Measurements from ENCODE around the gene ERC1. TPM values are rescaled to one million over a fixed set of nuclear protein-coding genes. Genes with fewer than 3 reads are reported as not detected.
"Not testable (repeated sequence)": the region's sequence is repeated elsewhere in the genome, so short reads cannot be mapped to it uniquely, and the experiment has no call there.

The ERC1 gene
- polyA plus RNA-seq, 1 donor from 2014 or later: 7.1 TPM

DNA sequence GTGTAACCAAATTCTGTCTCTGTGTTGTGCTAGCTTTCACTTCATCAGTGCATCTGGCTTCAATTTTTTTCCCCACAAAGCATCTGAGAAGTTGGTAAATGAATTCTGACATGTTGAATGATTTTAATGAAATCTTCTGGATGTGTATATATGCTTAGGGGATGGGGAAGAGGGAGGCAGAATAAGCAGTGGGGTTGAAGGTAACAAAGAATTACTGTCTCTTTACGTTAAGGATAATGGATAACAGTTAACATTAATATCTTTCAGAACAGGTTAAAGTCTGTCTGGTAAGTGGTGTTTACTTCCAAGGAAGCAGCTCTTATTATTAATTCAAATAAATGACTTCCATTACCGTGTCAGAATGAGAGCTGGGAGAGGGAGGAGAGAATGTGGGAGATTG, 261.7 kb downstream of the ERC1 start:
- Histone ChIP-seq H3K36me3 (ENCODE audit: insufficient read depth, low read length) (no peaks in the 10 kb centered on the region), H3K27ac (ENCODE audit: low read length) (no peak overlapping the region), H2AFZ (ENCODE audit: low read depth, low read length) (no peak overlapping the region), H3K79me2 (replicated peaks; ENCODE audit: insufficient read depth, low read length) (no peaks in the 10 kb centered on the region), H3K4me3 (ENCODE audit: low read length) (no peak overlapping the region), H3K9ac (ENCODE audit: low read length) (no peak overlapping the region), H3F3A (ENCODE audit: insufficient read depth, low read length, poor library complexity, severe bottlenecking) (peaks cover 3% of the 10 kb centered on the region), H3K27me3 (ENCODE audit: insufficient read depth, low read depth, low read length) (no peaks in the 10 kb centered on the region), H4K20me1 (ENCODE audit: insufficient read depth) (no peaks in the 10 kb centered on the region), H3K9me3 (ENCODE audit: low read length) (no peaks in the 10 kb centered on the region), H3K9me2 (ENCODE audit: insufficient read depth, low read length) (no peaks in the 10 kb centered on the region), H3K4me2 (ENCODE audit: low read length) (no peak overlapping the region)
- no peak for TF ChIP-seq MXI1 (conservative IDR thresholded peaks at IDR 0.05; ENCODE audit: poor library complexity, severe bottlenecking)
- peak; percentile 82 for TF ChIP-seq POLR2AphosphoS5 (IDR thresholded peaks at IDR 0.05)

GRCh38 chr12:1255125-1255524, 264.1 kb downstream of the ERC1 start:
- H3K27me3 ChIP-seq (ENCODE audit: insufficient read depth, low read depth, low read length); H3K79me2 ChIP-seq (replicated peaks; ENCODE audit: insufficient read depth, low read length); H3K9me2 ChIP-seq (ENCODE audit: insufficient read depth, low read length): not testable (repeated sequence)

GRCh38 chr12:1255854-1256253, 264.8 kb downstream of the ERC1 start:
- not testable (repeated sequence) for H3K4me3 ChIP-seq (ENCODE audit: low read length); H3K9ac ChIP-seq (ENCODE audit: low read length); H4K20me1 ChIP-seq (ENCODE audit: insufficient read depth); H3K27me3 ChIP-seq (ENCODE audit: insufficient read depth, low read depth, low read length); H3K27ac ChIP-seq (ENCODE audit: low read length); H3K36me3 ChIP-seq (ENCODE audit: insufficient read depth, low read length); H3K9me2 ChIP-seq (ENCODE audit: insufficient read depth, low read length); H2AFZ ChIP-seq (ENCODE audit: low read depth, low read length); H3K9me3 ChIP-seq (ENCODE audit: low read length); H3K4me2 ChIP-seq (ENCODE audit: low read length); H3K79me2 ChIP-seq (replicated peaks; ENCODE audit: insufficient read depth, low read length); H3F3A ChIP-seq (ENCODE audit: insufficient read depth, low read length, poor library complexity, severe bottlenecking)

More at GRCh38 chr12:1255125-1255524, 264.1 kb downstream of the ERC1 start:
- H2AFZ ChIP-seq (ENCODE audit: low read depth, low read length); H3K36me3 ChIP-seq (ENCODE audit: insufficient read depth, low read length); H3K9me3 ChIP-seq (ENCODE audit: low read length); H3K27ac ChIP-seq (ENCODE audit: low read length); H4K20me1 ChIP-seq (ENCODE audit: insufficient read depth); H3K4me3 ChIP-seq (ENCODE audit: low read length); H3K9ac ChIP-seq (ENCODE audit: low read length); H3K4me2 ChIP-seq (ENCODE audit: low read length); H3F3A ChIP-seq (ENCODE audit: insufficient read depth, low read length, poor library complexity, severe bottlenecking): not testable (repeated sequence)

GRCh38 chr12:1256285-1256684, 265.3 kb downstream of the ERC1 start:
- H3F3A ChIP-seq (ENCODE audit: insufficient read depth, low read length, poor library complexity, severe bottlenecking): peaks cover 3% of the 10 kb centered on the region
- no peak overlapping the region for H3K4me3 ChIP-seq (ENCODE audit: low read length)
- H3K9me3 ChIP-seq (ENCODE audit: low read length): no peaks in the 10 kb centered on the region
- no peak overlapping the region for H2AFZ ChIP-seq (ENCODE audit: low read depth, low read length)
- no peaks in the 10 kb centered on the region for H4K20me1 ChIP-seq (ENCODE audit: insufficient read depth)
- no peaks in the 10 kb centered on the region for H3K9me2 ChIP-seq (ENCODE audit: insufficient read depth, low read length)
- peaks cover 5% of the 10 kb centered on the region for H3K36me3 ChIP-seq (ENCODE audit: insufficient read depth, low read length)
- H3K79me2 ChIP-seq (replicated peaks; ENCODE audit: insufficient read depth, low read length): no peaks in the 10 kb centered on the region
- H3K4me2 ChIP-seq (ENCODE audit: low read length): no peak overlapping the region
- no peak overlapping the region for H3K9ac ChIP-seq (ENCODE audit: low read length)
- no peak for TF ChIP-seq TAF1 (IDR thresholded peaks at IDR 0.05; ENCODE audit: low read depth)
- TF ChIP-seq POLR2AphosphoS5 (IDR thresholded peaks at IDR 0.05): no peak
- TF ChIP-seq RAD21 (conservative IDR thresholded peaks at IDR 0.05): no peak
- TF ChIP-seq MXI1 (conservative IDR thresholded peaks at IDR 0.05; ENCODE audit: poor library complexity, severe bottlenecking): no peak
- TF ChIP-seq EZH2 (IDR thresholded peaks at IDR 0.05; ENCODE audit: borderline replicate concordance, insufficient read depth, low read length, poor library complexity, severe bottlenecking): no peak
- no peak for TF ChIP-seq REST (IDR thresholded peaks at IDR 0.05; ENCODE audit: borderline replicate concordance)
- TF ChIP-seq EP300 (conservative IDR thresholded peaks at IDR 0.05; ENCODE audit: poor library complexity, severe bottlenecking): no peak
- no peak for TF ChIP-seq SMC3 (conservative IDR thresholded peaks at IDR 0.05; ENCODE audit: poor library complexity)
- TF ChIP-seq, protein P1, sequence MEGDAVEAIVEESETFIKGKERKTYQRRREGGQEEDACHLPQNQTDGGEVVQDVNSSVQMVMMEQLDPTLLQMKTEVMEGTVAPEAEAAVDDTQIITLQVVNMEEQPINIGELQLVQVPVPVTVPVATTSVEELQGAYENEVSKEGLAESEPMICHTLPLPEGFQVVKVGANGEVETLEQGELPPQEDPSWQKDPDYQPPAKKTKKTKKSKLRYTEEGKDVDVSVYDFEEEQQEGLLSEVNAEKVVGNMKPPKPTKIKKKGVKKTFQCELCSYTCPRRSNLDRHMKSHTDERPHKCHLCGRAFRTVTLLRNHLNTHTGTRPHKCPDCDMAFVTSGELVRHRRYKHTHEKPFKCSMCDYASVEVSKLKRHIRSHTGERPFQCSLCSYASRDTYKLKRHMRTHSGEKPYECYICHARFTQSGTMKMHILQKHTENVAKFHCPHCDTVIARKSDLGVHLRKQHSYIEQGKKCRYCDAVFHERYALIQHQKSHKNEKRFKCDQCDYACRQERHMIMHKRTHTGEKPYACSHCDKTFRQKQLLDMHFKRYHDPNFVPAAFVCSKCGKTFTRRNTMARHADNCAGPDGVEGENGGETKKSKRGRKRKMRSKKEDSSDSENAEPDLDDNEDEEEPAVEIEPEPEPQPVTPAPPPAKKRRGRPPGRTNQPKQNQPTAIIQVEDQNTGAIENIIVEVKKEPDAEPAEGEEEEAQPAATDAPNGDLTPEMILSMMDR (IDR thresholded peaks at IDR 0.05; ENCODE audit: poor library complexity, severe bottlenecking): no peak
- no peaks in the 10 kb centered on the region for H3K27me3 ChIP-seq (ENCODE audit: insufficient read depth, low read depth, low read length)
- H3K27ac ChIP-seq (ENCODE audit: low read length): no peak overlapping the region

All from neural cell (in vitro differentiated cells).